ENCODE results near the gene SORBS1. TPM values are rescaled to one million over a fixed set of nuclear protein-coding genes. Genes with fewer than 3 reads are reported as not detected.

Gene SORBS1
- total and polyA plus RNA-seq, 12 donors, result 140 to 1,253 (median 1,042) TPM

DNA sequence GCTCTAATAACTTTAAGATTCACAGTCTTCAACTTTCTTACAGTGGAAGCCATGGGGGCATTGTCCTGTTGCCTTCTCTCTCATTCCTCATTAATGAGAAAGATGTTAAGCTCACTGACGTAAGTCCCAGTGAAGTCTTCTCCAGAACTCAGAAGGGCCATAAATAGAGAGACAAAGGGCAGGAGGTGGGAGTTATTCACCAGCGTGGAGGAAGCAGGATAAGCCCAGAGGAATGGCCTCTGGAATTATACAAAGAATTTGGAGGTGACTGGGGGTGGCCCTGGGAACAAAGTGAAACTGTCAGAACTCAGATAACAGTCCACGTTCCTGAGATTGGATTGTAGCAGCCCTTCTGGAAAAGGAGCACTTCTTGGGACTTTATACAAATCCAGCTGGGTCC is 52.4 kb downstream of the SORBS1 start:
- peaks cover 26 to 97% (median 82%) of the 10 kb centered on the region in 9 donors for H3K4me1 ChIP-seq
- ATAC-seq, result peak; percentile 65 to 86 (median 81)

DNA sequence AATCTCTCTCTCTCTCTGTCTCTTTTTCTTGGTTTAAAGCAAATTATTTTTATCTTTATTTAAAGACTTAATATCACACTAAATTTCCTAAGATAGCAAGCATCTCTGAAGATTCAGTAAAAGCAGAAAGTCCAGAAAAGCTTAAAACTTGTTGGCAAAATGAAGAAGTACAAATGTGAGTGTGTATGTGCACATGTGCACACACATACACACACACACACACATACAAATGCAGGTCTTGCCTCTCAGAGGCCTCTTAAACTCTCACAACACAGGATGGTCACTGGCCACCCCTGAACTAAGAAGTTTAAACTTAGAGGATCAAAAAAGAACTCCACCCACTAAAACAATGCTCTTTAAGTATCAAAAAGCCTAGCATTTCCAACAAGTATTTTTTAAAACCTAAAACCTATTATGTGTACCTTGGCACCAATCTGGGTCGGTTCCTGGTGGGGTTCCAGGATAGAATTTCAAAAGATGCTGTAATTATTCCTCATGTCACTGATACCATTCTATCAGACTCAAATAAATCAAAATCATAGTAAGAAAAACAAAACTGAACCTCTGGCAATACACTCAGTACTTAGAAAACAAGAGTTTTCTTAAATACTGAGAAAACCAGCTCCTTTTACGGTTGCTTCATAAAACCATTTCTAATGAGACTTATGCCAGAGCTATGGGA is 55.0 kb downstream of the SORBS1 start:
- ATAC-seq (peak in 1 of 8 donors; percentile 20), DNase-seq (no peak)
- Histone ChIP-seq H3K4me1 (peaks cover 15 to 97% (median 87%) of the 10 kb centered on the region in 9 donors), H3K4me3 (no peak overlapping the region), H3K36me3 (peaks cover 0 to under 1% (median 0%) of the 10 kb centered on the region in 9 donors), H3K27me3 (no peaks in the 10 kb centered on the region), H3K9me3 (no peaks in the 10 kb centered on the region), H3K27ac (peak overlapping the region; percentile 12 to 90 (median 60))
- 61 to 76% methylated on average over 2 of the region's 2 CpGs for WGBS, 2 donors
- intact Hi-C loops (cut with DNase I), result loop anchor here in 3 of 10 donors (5.0 to 10.0 kb wide), 3 partner anchors 34 to 51 kb away; no protein-coding TSS in a partner anchor
- TF ChIP-seq, protein P1, sequence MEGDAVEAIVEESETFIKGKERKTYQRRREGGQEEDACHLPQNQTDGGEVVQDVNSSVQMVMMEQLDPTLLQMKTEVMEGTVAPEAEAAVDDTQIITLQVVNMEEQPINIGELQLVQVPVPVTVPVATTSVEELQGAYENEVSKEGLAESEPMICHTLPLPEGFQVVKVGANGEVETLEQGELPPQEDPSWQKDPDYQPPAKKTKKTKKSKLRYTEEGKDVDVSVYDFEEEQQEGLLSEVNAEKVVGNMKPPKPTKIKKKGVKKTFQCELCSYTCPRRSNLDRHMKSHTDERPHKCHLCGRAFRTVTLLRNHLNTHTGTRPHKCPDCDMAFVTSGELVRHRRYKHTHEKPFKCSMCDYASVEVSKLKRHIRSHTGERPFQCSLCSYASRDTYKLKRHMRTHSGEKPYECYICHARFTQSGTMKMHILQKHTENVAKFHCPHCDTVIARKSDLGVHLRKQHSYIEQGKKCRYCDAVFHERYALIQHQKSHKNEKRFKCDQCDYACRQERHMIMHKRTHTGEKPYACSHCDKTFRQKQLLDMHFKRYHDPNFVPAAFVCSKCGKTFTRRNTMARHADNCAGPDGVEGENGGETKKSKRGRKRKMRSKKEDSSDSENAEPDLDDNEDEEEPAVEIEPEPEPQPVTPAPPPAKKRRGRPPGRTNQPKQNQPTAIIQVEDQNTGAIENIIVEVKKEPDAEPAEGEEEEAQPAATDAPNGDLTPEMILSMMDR (IDR thresholded peaks at IDR 0.05), result no peak

More for the DNA sequence above, 52.4 kb downstream of the SORBS1 start:
- Histone ChIP-seq H3K27ac (peak overlapping the region; percentile 62 to 90 (median 82)), H3K27me3 (no peaks in the 10 kb centered on the region), H3K36me3 (no peaks in the 10 kb centered on the region), H3K4me3 (peak overlapping the region in 6 of 10 donors; percentile 0 to 28 (median 14)), H3K9me3 (no peaks in the 10 kb centered on the region)
- 7 to 16% methylated on average over 3 of the region's 3 CpGs for WGBS, 2 donors
- TF ChIP-seq, protein P1 (IDR thresholded peaks at IDR 0.05), result no peak
- intact Hi-C loops (cut with DNase I), result loop anchor here in 4 of 10 donors (1.0 to 10.0 kb wide), 4 partner anchors 35 to 49 kb away; no protein-coding TSS in a partner anchor
- peak in 1 of 2 donors; percentile 51 for DNase-seq

GRCh38 chr10:95505641-95506040 is 55.5 kb downstream of the SORBS1 start:
- Histone ChIP-seq H3K4me3 (no peak overlapping the region), H3K4me1 (peaks cover 20 to 97% (median 88%) of the 10 kb centered on the region in 9 donors), H3K9me3 (no peaks in the 10 kb centered on the region), H3K36me3 (peaks cover 0 to 3% (median 0%) of the 10 kb centered on the region in 9 donors), H3K27ac (peak overlapping the region; percentile 6 to 90 (median 66)), H3K27me3 (no peaks in the 10 kb centered on the region)
- TF ChIP-seq, protein P1 (IDR thresholded peaks at IDR 0.05), result no peak
- DNase-seq, result no peak
- intact Hi-C loops (cut with DNase I), result loop anchor here in 3 of 10 donors (5.0 to 10.0 kb wide), 3 partner anchors 33 to 52 kb away; no protein-coding TSS in a partner anchor
- 46% methylated on average over 3 of the region's 3 CpGs for WGBS, 2 donors
- no peak for ATAC-seq

DNA sequence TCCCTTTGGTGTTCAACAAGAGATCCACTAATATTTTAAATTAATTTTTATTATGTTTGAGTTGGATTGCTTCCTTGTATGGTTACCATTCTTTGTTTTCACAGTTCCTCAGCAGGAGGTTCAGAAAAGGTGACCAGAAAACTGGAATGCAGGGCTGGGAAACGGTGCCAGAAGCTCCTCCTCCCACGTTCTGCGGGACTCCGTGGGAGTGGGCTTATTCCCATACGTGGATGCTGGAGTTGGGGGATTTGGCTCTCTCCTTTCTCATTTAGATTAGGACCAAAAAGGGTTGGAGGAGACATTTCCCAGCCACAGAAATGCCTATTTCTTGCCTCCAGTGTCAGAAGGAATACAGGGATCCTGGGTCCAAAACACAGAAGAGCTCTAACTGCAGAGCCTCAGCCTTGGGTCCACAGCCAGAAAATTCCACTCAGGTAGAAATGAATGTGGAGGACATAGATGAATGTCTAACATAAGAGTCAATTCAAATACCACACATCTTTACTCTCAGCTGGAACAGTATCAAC is 56.0 kb downstream of the SORBS1 start:
- intact Hi-C loops (cut with DNase I), result loop anchor here in 3 of 10 donors (5.0 to 10.0 kb wide), 3 partner anchors 33 to 52 kb away; no protein-coding TSS in a partner anchor

More for the DNA sequence above, 56.0 kb downstream of the SORBS1 start:
- WGBS, 2 donors, result 10 to 21% methylated on average over 5 of the region's 5 CpGs
- Histone ChIP-seq H3K4me3 (no peak overlapping the region), H3K9me3 (no peaks in the 10 kb centered on the region), H3K27me3 (no peaks in the 10 kb centered on the region), H3K27ac (peak overlapping the region in 9 of 10 donors; percentile 6 to 90 (median 82)), H3K36me3 (peaks cover 0 to 3% (median 0%) of the 10 kb centered on the region in 9 donors), H3K4me1 (peaks cover 20 to 99% (median 90%) of the 10 kb centered on the region in 9 donors)
- DNase-seq (no peak), ATAC-seq (no peak)
- TF ChIP-seq, protein P1 (IDR thresholded peaks at IDR 0.05), result no peak
